Astrocyte (in vitro differentiated cells and primary cell): ENCODE results near the gene ZNF74.

Experiments used
- CTCF ChIP-seq: IDR thresholded peaks from 2 replicates; pipeline ENCODE4 v1.5.1; 2011; ENCODE audit warnings: low read depth, mild to moderate bottlenecking, inconsistent platforms, low read length, moderate library complexity; ENCODE audit not compliant: insufficient read depth
- EZH2 ChIP-seq: IDR thresholded peaks from 2 replicates; pipeline ENCODE4 v1.6.1; 2012; ENCODE audit warnings: mild to moderate bottlenecking, low read length, inconsistent platforms; ENCODE audit not compliant: insufficient read depth

GRCh38 chr22:20395907-20396287, 1.9 kb downstream of the ZNF74 start:
- TF ChIP-seq CTCF (no peak), EZH2 (no peak)
